PC-3 (cell line): ENCODE results near the gene PTBP2. TPM values are rescaled to one million over a fixed set of nuclear protein-coding genes. Genes with fewer than 3 reads are reported as not detected.

Source experiments
- ATAC-seq: fragments of 200-7000 bp; cut with Tn5 transposase; 2 replicates; pipeline ENCODE4 v1.9.1; 2020; ENCODE audit warnings: mild to moderate bottlenecking, moderate library complexity
- BruUV-seq: library from RNA; stranded (reverse); fragments of 400-500 nt; replicated peaks from 2 replicates; lab custom pipeline; 2021; lab: Mats Ljungman, UMichigan
- CTCF ChIA-PET: fragments of 300-600 bp; sonication (Branson Sonifier 250); formaldehyde crosslinking; loops from one replicate; lab custom pipeline; 2022; ENCODE audit warnings: antibody characterized with exemption; lab: Charles Lee
- POLR2A ChIA-PET: fragments of 300-600 bp; sonication (Branson Sonifier 250); formaldehyde crosslinking; loops from one replicate; lab custom pipeline; 2022; ENCODE audit warnings: antibody characterized with exemption; ENCODE audit not compliant: unreplicated experiment; lab: Charles Lee
- DNase-seq: peaks from one replicate; pipeline ENCODE4 v3.0.0-alpha.2; 2015
- H2AFZ ChIP-seq: fragments of 300-600 bp; sonication (generic); 2 replicates; pipeline ENCODE4 v1.6.0; 2016; ENCODE audit warnings: antibody characterized with exemption, low read length
- H3F3A ChIP-seq: fragments of 300-600 bp; sonication (generic); one replicate; pipeline ENCODE4 v1.6.0; 2017; ENCODE audit warnings: antibody characterized with exemption, low read length, control low read depth, mild to moderate bottlenecking; ENCODE audit not compliant: unreplicated experiment
- H3K27ac ChIP-seq: fragments of 300-600 bp; sonication (generic); 2 replicates; pipeline ENCODE4 v1.5.1; 2016; ENCODE audit warnings: mild to moderate bottlenecking, low read length
- H3K27me3 ChIP-seq: fragments of 300-600 bp; sonication (generic); 2 replicates; pipeline ENCODE4 v1.6.1; 2016; ENCODE audit warnings: low read length, mixed read lengths
- H3K36me3 ChIP-seq: fragments of 300-600 bp; sonication (generic); 2 replicates; pipeline ENCODE4 v1.6.1; 2016; ENCODE audit warnings: low read depth, mixed run types, low read length, mixed read lengths
- H3K4me1 ChIP-seq: fragments of 300-600 bp; sonication (generic); 2 replicates; pipeline ENCODE4 v1.5.1; 2016; ENCODE audit warnings: low read length; ENCODE audit not compliant: insufficient read depth
- H3K4me2 ChIP-seq: fragments of 300-600 bp; sonication (generic); 2 replicates; pipeline ENCODE4 v1.6.0; 2016; ENCODE audit warnings: low read length
- H3K4me3 ChIP-seq: fragments of 300-600 bp; sonication (generic); 2 replicates; pipeline ENCODE4 v1.5.1; 2016; ENCODE audit warnings: mild to moderate bottlenecking, low read length, mixed read lengths
- H3K79me2 ChIP-seq: fragments of 300-600 bp; sonication (generic); 2 replicates; pipeline ENCODE4 v1.6.1; 2017; ENCODE audit warnings: low read length, mixed read lengths
- H3K9ac ChIP-seq: fragments of 300-600 bp; sonication (generic); 2 replicates; pipeline ENCODE4 v1.6.0; 2016; ENCODE audit warnings: mild to moderate bottlenecking, low read length
- H3K9me2 ChIP-seq: fragments of 300-600 bp; sonication (generic); replicated peaks from 2 replicates; pipeline ENCODE4 v1.6.1; 2016; ENCODE audit warnings: mixed run types, low read length, mixed read lengths
- H3K9me3 ChIP-seq: fragments of 300-600 bp; sonication (generic); 2 replicates; pipeline ENCODE4 v1.6.1; 2016; ENCODE audit warnings: low read length, mixed read lengths
- H4K20me1 ChIP-seq: fragments of 300-600 bp; sonication (generic); 2 replicates; pipeline ENCODE4 v1.6.1; 2016; ENCODE audit warnings: low read length, mixed read lengths
- EZH2 ChIP-seq: fragments of 300-600 bp; sonication (generic); IDR thresholded peaks from one replicate; pipeline ENCODE4 v1.6.1; 2017; ENCODE audit warnings: antibody characterized with exemption, mild to moderate bottlenecking, low read length; ENCODE audit not compliant: unreplicated experiment
- EZH2phosphoT487 ChIP-seq: fragments of 300-600 bp; sonication (generic); IDR thresholded peaks from 2 replicates; pipeline ENCODE4 v1.6.1; 2018; ENCODE audit warnings: mild to moderate bottlenecking, antibody characterized with exemption, low read length, borderline replicate concordance
- intact Hi-C: fragments of 100-400 bp; cut with micrococcal nuclease; formaldehyde crosslinking; loops from 2 replicates; pipeline ENCODE4 v1.9.0; 2023
- total RNA-seq: library from RNA; depleted of rRNA; stranded (reverse); fragments of >200 nt; gene quantifications from 2 replicates; pipeline ENCODE4 v1.2.3, GENCODE V29; 2014
- TF ChIP-seq, protein P1 (sequence below): fragments of 300-600 bp; sonication (generic); conservative IDR thresholded peaks from 2 replicates; pipeline ENCODE4 v1.5.1; 2017; ENCODE audit warnings: antibody characterized with exemption, low read depth, mild to moderate bottlenecking, low read length

Gene PTBP2
- total RNA-seq, 1 experiment from 2014 or later = 18.6 TPM

DNA sequence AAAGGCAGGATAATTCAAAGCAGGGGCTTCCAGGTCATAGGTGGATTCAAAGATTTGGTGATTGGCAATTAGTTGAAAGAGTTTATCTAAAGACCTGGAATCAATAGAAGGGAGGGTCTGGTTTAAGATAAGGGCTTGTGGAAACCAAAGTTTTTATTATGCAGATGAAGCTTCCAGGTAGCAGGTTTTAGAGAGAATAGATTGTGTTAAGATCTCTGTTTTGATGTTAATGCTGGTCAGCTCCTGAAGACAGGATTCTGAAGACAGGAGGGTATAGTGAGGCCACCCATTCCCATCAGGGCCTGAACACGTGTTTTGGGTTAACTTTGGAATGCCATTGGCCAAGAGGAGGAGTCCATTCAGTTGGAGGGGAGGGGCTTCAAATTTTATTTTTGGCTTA lies 6.1 kb upstream of the PTBP2 start:
- Histone ChIP-seq H3K9me2 (no peaks in the 10 kb centered on the region), H4K20me1 (no peaks in the 10 kb centered on the region; the same call in 1 of the 2 replicates), H3K27me3 (peaks cover 17% of the 10 kb centered on the region; the same call in 1 of the 2 replicates), H3K4me1 (no peaks in the 10 kb centered on the region), H3K9me3 (no peaks in the 10 kb centered on the region), H3K4me2 (no peak overlapping the region), H3K9ac (no peak overlapping the region), H3K27ac (no peak overlapping the region), H3K4me3 (no peak overlapping the region), H3K79me2 (no peaks in the 10 kb centered on the region), H3K36me3 (no peaks in the 10 kb centered on the region), H2AFZ (no peak overlapping the region), H3F3A (no peaks in the 10 kb centered on the region)
- ChIA-PET POLR2A (no interaction called here), CTCF (no interaction called here)
- no peak for ATAC-seq
- TF ChIP-seq EZH2phosphoT487 (no peak), EZH2 (no peak)
- TF ChIP-seq, protein P1, sequence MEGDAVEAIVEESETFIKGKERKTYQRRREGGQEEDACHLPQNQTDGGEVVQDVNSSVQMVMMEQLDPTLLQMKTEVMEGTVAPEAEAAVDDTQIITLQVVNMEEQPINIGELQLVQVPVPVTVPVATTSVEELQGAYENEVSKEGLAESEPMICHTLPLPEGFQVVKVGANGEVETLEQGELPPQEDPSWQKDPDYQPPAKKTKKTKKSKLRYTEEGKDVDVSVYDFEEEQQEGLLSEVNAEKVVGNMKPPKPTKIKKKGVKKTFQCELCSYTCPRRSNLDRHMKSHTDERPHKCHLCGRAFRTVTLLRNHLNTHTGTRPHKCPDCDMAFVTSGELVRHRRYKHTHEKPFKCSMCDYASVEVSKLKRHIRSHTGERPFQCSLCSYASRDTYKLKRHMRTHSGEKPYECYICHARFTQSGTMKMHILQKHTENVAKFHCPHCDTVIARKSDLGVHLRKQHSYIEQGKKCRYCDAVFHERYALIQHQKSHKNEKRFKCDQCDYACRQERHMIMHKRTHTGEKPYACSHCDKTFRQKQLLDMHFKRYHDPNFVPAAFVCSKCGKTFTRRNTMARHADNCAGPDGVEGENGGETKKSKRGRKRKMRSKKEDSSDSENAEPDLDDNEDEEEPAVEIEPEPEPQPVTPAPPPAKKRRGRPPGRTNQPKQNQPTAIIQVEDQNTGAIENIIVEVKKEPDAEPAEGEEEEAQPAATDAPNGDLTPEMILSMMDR = no peak
- no TSS peak for BruUV-seq
- intact Hi-C loops = no loop called here
- DNase-seq = no peak

DNA sequence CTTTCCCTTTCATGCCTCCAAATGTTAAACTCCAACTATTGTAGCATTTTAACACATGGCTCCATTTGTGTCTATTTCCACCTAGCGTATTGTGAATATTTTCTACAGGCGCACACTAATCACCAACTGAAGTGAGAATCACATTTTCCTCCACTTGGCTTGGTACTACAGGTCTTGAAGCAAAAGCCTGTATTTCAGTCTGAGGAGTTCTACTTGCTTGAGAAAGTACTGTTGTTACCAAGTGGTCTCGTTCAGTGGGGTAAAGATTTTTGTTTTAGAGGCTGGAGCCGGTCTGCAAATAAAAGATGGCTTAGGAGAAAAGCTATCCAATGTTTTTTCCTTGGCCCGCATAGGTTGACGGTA lies 550 bp upstream of the PTBP2 start:
- peak overlapping the region; percentile 99 for H3K9ac ChIP-seq

More for the DNA sequence above, 550 bp upstream of the PTBP2 start:
- peak overlapping the region; percentile 96 for H3K4me3 ChIP-seq
- peak overlapping the region; percentile 98 for H2AFZ ChIP-seq
- H3K27me3 ChIP-seq = peaks cover 5% of the 10 kb centered on the region; the same call in 1 of the 2 replicates
- H3K9me2 ChIP-seq = no peaks in the 10 kb centered on the region
- intact Hi-C loops = no loop called here
- H3K4me2 ChIP-seq = peak overlapping the region; percentile 93
- TF ChIP-seq, protein P1 = no peak
- TF ChIP-seq EZH2 (no peak), EZH2phosphoT487 (no peak)
- no peaks in the 10 kb centered on the region for H3F3A ChIP-seq
- ATAC-seq (peak; percentile 3; the same call in 1 of the 2 replicates), DNase-seq (peak; percentile 23)
- H4K20me1 ChIP-seq = no peaks in the 10 kb centered on the region
- H3K36me3 ChIP-seq = peaks cover 7% of the 10 kb centered on the region; the same call in 1 of the 2 replicates
- H3K4me1 ChIP-seq = peaks cover 21% of the 10 kb centered on the region
- H3K27ac ChIP-seq = no peak overlapping the region
- no peaks in the 10 kb centered on the region for H3K9me3 ChIP-seq
- no TSS peak for BruUV-seq
- ChIA-PET POLR2A (no interaction called here), CTCF (no interaction called here)
- peaks cover 41% of the 10 kb centered on the region for H3K79me2 ChIP-seq
